ENCODE results near the gene KY.

KY gene

DNA sequence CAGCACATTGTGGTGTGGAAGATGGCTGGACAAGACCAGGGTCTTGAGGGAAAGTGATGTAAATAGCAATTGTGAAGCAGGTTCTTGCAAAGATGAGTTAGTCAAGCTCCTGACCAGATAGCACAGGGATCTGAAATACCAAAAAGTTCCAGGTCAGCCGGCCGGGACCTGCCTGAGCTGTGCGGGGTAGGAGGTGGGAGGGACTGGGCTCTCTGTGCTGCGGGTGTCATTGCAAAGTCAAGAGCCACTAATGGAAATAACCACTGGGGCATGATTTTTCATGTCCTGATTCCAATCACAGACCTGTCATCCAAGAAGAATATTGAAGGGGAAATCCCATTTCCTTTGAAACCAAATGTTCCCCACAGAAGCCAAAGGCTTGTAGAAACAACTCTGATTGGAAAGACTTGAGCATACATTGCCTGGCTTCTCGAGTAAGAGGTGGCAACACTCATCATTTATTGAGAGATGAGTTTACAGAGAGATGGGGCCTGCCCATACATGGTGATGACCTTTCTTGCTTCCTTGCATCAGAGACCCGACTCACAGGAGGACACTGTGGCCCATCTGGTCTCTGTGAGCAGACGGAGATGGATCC, 44.2 kb upstream of the KY start:
- TF ChIP-seq EGR1 (IDR thresholded peaks at IDR 0.05), result no peak
- no peak for TF ChIP-seq CREB1 (IDR thresholded peaks at IDR 0.05; ENCODE audit: low read depth)
- TF ChIP-seq YY1 (IDR thresholded peaks at IDR 0.05; ENCODE audit: low read depth), result no peak
- TF ChIP-seq TEAD4 (IDR thresholded peaks at IDR 0.05), result no peak
- no peak for TF ChIP-seq ZBTB7A (IDR thresholded peaks at IDR 0.05; ENCODE audit: low read depth)
- TF ChIP-seq CEBPB (IDR thresholded peaks at IDR 0.05), result no peak
- TF ChIP-seq, protein P1, sequence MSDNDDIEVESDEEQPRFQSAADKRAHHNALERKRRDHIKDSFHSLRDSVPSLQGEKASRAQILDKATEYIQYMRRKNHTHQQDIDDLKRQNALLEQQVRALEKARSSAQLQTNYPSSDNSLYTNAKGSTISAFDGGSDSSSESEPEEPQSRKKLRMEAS (IDR thresholded peaks at IDR 0.05), result no peak
- no peak for TF ChIP-seq EP300 (IDR thresholded peaks at IDR 0.05; ENCODE audit: borderline replicate concordance)
- no peak for TF ChIP-seq NFIC (IDR thresholded peaks at IDR 0.05)
- no peak for TF ChIP-seq TAF1 (IDR thresholded peaks at IDR 0.05; ENCODE audit: low read depth)
- TF ChIP-seq FOXM1 (IDR thresholded peaks at IDR 0.05; ENCODE audit: borderline replicate concordance, low read depth), result no peak

DNA sequence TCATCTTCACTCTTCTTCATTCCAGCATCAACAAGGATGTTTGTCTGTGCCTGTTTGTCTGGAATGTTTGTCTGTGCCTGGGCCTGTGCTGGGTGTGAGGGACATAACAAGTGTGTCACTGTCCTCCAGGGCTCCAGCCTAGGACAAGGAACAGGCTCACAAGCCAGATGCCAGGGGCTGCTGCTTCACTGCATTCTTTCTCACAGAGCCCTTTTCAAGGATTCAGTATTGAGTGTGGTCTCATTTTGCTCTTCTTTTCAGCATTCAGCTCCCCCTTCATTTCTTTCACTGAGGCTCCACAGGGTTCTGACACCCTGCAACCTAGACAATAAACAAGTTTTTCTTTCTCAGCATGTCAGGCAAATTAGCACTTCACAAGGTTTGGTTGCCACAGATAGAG, 43.6 kb upstream of the KY start:
- TF ChIP-seq RAD21 (IDR thresholded peaks at IDR 0.05; ENCODE audit: low read depth), result no peak
- TF ChIP-seq CEBPB (IDR thresholded peaks at IDR 0.05), result no peak
- no peak for TF ChIP-seq CREB1 (IDR thresholded peaks at IDR 0.05; ENCODE audit: low read depth)
- TF ChIP-seq TEAD4 (IDR thresholded peaks at IDR 0.05), result no peak
- TF ChIP-seq NFIC (IDR thresholded peaks at IDR 0.05), result no peak
- TF ChIP-seq, protein P2, sequence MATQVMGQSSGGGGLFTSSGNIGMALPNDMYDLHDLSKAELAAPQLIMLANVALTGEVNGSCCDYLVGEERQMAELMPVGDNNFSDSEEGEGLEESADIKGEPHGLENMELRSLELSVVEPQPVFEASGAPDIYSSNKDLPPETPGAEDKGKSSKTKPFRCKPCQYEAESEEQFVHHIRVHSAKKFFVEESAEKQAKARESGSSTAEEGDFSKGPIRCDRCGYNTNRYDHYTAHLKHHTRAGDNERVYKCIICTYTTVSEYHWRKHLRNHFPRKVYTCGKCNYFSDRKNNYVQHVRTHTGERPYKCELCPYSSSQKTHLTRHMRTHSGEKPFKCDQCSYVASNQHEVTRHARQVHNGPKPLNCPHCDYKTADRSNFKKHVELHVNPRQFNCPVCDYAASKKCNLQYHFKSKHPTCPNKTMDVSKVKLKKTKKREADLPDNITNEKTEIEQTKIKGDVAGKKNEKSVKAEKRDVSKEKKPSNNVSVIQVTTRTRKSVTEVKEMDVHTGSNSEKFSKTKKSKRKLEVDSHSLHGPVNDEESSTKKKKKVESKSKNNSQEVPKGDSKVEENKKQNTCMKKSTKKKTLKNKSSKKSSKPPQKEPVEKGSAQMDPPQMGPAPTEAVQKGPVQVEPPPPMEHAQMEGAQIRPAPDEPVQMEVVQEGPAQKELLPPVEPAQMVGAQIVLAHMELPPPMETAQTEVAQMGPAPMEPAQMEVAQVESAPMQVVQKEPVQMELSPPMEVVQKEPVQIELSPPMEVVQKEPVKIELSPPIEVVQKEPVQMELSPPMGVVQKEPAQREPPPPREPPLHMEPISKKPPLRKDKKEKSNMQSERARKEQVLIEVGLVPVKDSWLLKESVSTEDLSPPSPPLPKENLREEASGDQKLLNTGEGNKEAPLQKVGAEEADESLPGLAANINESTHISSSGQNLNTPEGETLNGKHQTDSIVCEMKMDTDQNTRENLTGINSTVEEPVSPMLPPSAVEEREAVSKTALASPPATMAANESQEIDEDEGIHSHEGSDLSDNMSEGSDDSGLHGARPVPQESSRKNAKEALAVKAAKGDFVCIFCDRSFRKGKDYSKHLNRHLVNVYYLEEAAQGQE (IDR thresholded peaks at IDR 0.05; ENCODE audit: low read depth), result no peak

DNA sequence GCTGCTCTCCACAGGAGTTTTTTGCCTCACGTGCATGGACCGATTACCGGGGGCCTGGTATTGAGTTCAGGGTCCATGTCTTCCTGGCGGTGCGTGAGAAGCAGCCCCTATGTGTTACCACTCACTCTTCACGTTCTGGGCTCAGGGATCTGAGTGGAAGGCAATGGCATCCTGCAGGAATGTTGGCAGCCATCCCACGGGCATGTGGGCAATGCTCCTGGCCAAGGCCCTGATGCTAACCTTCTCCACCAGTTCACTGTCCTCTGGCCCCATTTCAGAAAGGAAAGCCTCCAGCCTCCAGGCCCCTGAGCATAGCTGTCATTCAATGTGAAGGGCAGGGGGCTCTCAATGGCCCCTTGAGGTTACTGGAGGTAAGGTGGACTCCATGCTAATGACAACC, 43.0 kb upstream of the KY start:
- TF ChIP-seq ZBTB7A (IDR thresholded peaks at IDR 0.05; ENCODE audit: low read depth) (no peak), YY1 (IDR thresholded peaks at IDR 0.05; ENCODE audit: low read depth) (no peak), TCF12 (IDR thresholded peaks at IDR 0.05; ENCODE audit: low read depth) (no peak), RAD21 (IDR thresholded peaks at IDR 0.05; ENCODE audit: low read depth) (no peak), CREB1 (IDR thresholded peaks at IDR 0.05; ENCODE audit: low read depth) (no peak), EGR1 (IDR thresholded peaks at IDR 0.05) (no peak), TEAD4 (IDR thresholded peaks at IDR 0.05) (no peak), FOXM1 (IDR thresholded peaks at IDR 0.05; ENCODE audit: borderline replicate concordance, low read depth) (no peak), EP300 (IDR thresholded peaks at IDR 0.05; ENCODE audit: borderline replicate concordance) (no peak), NFIC (IDR thresholded peaks at IDR 0.05) (no peak), TAF1 (IDR thresholded peaks at IDR 0.05; ENCODE audit: low read depth) (no peak), CEBPB (IDR thresholded peaks at IDR 0.05) (no peak)
- TF ChIP-seq, protein P1 (IDR thresholded peaks at IDR 0.05), result no peak
- TF ChIP-seq, protein P2 (IDR thresholded peaks at IDR 0.05; ENCODE audit: low read depth), result no peak
- TF ChIP-seq, protein P3, sequence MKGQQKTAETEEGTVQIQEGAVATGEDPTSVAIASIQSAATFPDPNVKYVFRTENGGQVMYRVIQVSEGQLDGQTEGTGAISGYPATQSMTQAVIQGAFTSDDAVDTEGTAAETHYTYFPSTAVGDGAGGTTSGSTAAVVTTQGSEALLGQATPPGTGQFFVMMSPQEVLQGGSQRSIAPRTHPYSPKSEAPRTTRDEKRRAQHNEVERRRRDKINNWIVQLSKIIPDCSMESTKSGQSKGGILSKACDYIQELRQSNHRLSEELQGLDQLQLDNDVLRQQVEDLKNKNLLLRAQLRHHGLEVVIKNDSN (IDR thresholded peaks at IDR 0.05), result no peak

DNA sequence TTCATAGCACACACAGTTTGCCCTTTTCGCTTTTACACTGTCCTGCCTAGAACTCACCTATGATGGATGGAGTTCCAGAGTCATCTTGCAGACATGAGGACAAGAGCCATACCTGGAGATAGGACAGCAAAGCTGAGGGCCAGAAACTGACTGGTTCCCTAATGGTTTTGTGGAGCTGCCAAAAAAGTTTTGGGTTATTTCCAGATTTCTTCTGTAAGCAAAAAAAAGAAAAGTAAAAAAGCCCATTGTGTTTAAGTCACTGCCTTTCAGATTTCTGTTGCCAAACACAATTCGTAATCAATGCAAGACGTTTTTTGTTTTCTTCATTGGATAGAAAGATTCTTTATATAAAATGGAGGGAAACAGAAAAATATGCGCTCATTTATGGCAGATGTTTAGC, 42.4 kb upstream of the KY start:
- TF ChIP-seq TEAD4 (IDR thresholded peaks at IDR 0.05), result no peak
- TF ChIP-seq, protein P3 (IDR thresholded peaks at IDR 0.05), result no peak

DNA sequence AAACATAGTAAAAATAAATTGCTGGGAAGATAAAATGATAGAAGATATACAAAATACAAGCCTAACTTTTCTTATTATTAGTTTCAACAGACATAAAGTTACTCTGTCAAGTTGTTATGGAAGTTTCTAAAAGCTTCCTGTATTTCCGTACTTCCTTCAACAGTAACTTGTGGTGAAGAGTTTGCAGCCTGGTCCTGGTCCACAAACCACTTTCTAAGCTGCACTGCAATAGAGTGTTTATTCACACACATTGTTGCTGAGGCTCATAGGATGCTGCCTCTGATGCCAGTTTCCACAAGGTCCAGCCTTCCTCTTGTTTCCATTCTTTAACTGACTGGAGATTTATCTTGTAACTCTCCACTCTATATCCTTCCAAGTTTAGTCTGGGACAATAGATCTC, 39.4 kb upstream of the KY start:
- TF ChIP-seq EP300 (IDR thresholded peaks at IDR 0.05; ENCODE audit: borderline replicate concordance), result no peak
- TF ChIP-seq ZBTB7A (IDR thresholded peaks at IDR 0.05; ENCODE audit: low read depth), result no peak
- TF ChIP-seq EGR1 (IDR thresholded peaks at IDR 0.05), result no peak
- TF ChIP-seq, protein P2 (IDR thresholded peaks at IDR 0.05; ENCODE audit: low read depth), result no peak
- TF ChIP-seq NFIC (IDR thresholded peaks at IDR 0.05), result no peak
- no peak for TF ChIP-seq TCF12 (IDR thresholded peaks at IDR 0.05; ENCODE audit: low read depth)
- no peak for TF ChIP-seq CREB1 (IDR thresholded peaks at IDR 0.05; ENCODE audit: low read depth)
- no peak for TF ChIP-seq RAD21 (IDR thresholded peaks at IDR 0.05; ENCODE audit: low read depth)
- TF ChIP-seq FOXM1 (IDR thresholded peaks at IDR 0.05; ENCODE audit: borderline replicate concordance, low read depth), result no peak
- TF ChIP-seq TAF1 (IDR thresholded peaks at IDR 0.05; ENCODE audit: low read depth), result no peak
- no peak for TF ChIP-seq YY1 (IDR thresholded peaks at IDR 0.05; ENCODE audit: low read depth)
- no peak for TF ChIP-seq TEAD4 (IDR thresholded peaks at IDR 0.05)
- TF ChIP-seq, protein P3 (IDR thresholded peaks at IDR 0.05), result no peak

All from Ishikawa (cell line).